Tibial nerve (tissue), 4 donors: ENCODE measurements around the gene WFIKKN1. TPM values are rescaled to one million over a fixed set of nuclear protein-coding genes. Genes with fewer than 3 reads are reported as not detected.

ENCODE experiments used
- DNase-seq, 2 donors: peaks; one replicate each; pipeline ENCODE4 v3.0.0-alpha.2; 2019; ENCODE audit warnings: low spot score in 2 of 2
- H3K27ac ChIP-seq, 4 donors: fragments of 200-600 bp; sonication (generic) in 3 of 4; one replicate each; pipeline ENCODE4 v1.5.1; 2017 to 2019; ENCODE audit warnings: mild to moderate bottlenecking in 1 of 4
- H3K27me3 ChIP-seq, 2 donors: fragments of 200-600 bp; sonication (generic) in 1 of 2; one replicate each; pipeline versions ENCODE4 v1.5.1 to v1.6.0; 2017 to 2019
- H3K36me3 ChIP-seq, 3 donors: fragments of 200-600 bp; sonication (generic); one replicate each; pipeline ENCODE4 v1.5.1; 2018 to 2019
- H3K4me1 ChIP-seq, 4 donors: fragments of 200-600 bp; sonication (generic) in 3 of 4; one replicate each; pipeline ENCODE4 v1.5.1; 2017 to 2019
- H3K4me3 ChIP-seq, 4 donors: fragments of 200-600 bp; sonication (generic) in 3 of 4; one replicate each; pipeline ENCODE4 v1.5.1; 2017 to 2019; ENCODE audit warnings: mild to moderate bottlenecking in 1 of 4, moderate library complexity in 1 of 4
- H3K9me3 ChIP-seq, 4 donors: fragments of 200-600 bp; sonication (generic) in 3 of 4; one replicate each; pipeline ENCODE4 v1.5.1; 2017 to 2019
- EP300 ChIP-seq, 2 donors: sonication (generic); formaldehyde crosslinking; IDR thresholded peaks; one replicate each; pipeline ENCODE4 v1.6.1; 2017; ENCODE audit warnings: antibody characterized with exemption in 2 of 2, mild to moderate bottlenecking in 1 of 2
- POLR2A ChIP-seq, 2 donors: fragments of 450-650 bp; IDR thresholded peaks; one replicate each; pipeline ENCODE4 v1.6.1; 2017; ENCODE audit warnings: antibody characterized with exemption in 2 of 2, mild to moderate bottlenecking in 2 of 2, moderate library complexity in 2 of 2
- WGBS, 2 donors: methylation state at CpG; one replicate each; pipeline ENCODE4 v1.1.5; 2018; 5-methylcytosine and 5-hydroxymethylcytosine counted together
- total RNA-seq, 4 donors: library from RNA; depleted of rRNA; stranded (reverse); fragments of >200 nt; gene quantifications; one replicate each; pipeline ENCODE4 v1.1.0, GENCODE V29; 2016
- TF ChIP-seq, protein P1 (sequence below), 5 experiments: fragments of 200-600 bp in 3 of 5; fragments of 450-650 bp in 2 of 5; sonication (generic) in 3 of 5; IDR thresholded peaks; one replicate each; pipeline ENCODE4 v1.5.1; 2016 to 2019; ENCODE audit warnings: antibody characterized with exemption in 5 of 5, mild to moderate bottlenecking in 3 of 5, moderate library complexity in 2 of 5

Gene WFIKKN1
- total RNA-seq, 4 donors from 2014 or later, result 0.66 to 3.9 (median 1.8) TPM

DNA sequence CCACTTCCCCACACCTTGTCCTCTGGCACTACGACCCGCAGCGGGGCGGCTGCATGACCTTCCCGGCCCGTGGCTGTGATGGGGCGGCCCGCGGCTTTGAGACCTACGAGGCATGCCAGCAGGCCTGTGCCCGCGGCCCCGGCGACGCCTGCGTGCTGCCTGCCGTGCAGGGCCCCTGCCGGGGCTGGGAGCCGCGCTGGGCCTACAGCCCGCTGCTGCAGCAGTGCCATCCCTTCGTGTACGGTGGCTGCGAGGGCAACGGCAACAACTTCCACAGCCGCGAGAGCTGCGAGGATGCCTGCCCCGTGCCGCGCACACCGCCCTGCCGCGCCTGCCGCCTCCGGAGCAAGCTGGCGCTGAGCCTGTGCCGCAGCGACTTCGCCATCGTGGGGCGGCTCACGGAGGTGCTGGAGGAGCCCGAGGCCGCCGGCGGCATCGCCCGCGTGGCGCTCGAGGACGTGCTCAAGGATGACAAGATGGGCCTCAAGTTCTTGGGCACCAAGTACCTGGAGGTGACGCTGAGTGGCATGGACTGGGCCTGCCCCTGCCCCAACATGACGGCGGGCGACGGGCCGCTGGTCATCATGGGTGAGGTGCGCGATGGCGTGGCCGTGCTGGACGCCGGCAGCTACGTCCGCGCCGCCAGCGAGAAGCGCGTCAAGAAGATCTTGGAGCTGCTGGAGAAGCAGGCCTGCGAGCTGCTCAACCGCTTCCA, 2.7 kb downstream of the WFIKKN1 start:
- WGBS, 2 donors, result 97 to 98% methylated on average over 21 to 35 of the region's 74 CpGs
- Histone ChIP-seq H3K36me3 (peaks cover 0 to 33% (median 4%) of the 10 kb centered on the region in 3 donors), H3K4me1 (peaks cover 0 to 63% (median 44%) of the 10 kb centered on the region in 4 donors), H3K9me3 (no peaks in the 10 kb centered on the region), H3K4me3 (no peak overlapping the region), H3K27ac (no peak overlapping the region), H3K27me3 (no peaks in the 10 kb centered on the region)
- no peak for DNase-seq
- TF ChIP-seq EP300 (IDR thresholded peaks at IDR 0.05) (no peak), POLR2A (IDR thresholded peaks at IDR 0.05) (no peak)
- TF ChIP-seq, protein P1, sequence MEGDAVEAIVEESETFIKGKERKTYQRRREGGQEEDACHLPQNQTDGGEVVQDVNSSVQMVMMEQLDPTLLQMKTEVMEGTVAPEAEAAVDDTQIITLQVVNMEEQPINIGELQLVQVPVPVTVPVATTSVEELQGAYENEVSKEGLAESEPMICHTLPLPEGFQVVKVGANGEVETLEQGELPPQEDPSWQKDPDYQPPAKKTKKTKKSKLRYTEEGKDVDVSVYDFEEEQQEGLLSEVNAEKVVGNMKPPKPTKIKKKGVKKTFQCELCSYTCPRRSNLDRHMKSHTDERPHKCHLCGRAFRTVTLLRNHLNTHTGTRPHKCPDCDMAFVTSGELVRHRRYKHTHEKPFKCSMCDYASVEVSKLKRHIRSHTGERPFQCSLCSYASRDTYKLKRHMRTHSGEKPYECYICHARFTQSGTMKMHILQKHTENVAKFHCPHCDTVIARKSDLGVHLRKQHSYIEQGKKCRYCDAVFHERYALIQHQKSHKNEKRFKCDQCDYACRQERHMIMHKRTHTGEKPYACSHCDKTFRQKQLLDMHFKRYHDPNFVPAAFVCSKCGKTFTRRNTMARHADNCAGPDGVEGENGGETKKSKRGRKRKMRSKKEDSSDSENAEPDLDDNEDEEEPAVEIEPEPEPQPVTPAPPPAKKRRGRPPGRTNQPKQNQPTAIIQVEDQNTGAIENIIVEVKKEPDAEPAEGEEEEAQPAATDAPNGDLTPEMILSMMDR (IDR thresholded peaks at IDR 0.05), result no peak

GRCh38 chr16:634051-634670, 3.4 kb downstream of the WFIKKN1 start:
- H3K4me1 ChIP-seq, result peaks cover 0 to 56% (median 41%) of the 10 kb centered on the region in 4 donors
- 76 to 88% methylated on average over 14 to 18 of the region's 22 CpGs for WGBS, 2 donors

DNA sequence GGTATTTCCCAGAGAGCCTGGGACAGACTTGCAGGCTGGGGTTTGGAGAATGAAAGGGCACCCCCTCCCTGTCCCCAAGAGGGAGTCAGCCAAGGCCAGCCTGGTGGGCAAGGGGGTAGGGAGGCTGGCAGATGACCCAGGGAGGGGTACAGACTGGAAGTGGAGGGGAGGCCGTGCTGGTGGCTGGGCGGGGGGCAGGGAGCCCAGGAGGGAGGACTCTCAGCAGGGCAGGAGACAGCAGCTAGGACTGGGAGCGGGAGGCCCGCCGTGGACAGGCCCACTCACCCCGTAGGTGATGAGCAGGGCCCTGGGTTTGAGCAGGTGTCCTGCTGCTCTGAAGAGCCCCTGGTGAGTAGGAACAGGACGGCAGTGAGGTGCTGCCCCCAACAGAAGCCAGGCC, 4.2 kb downstream of the WFIKKN1 start:
- WGBS, 2 donors, result 81 to 92% methylated on average over 6 to 7 of the region's 7 CpGs
- peaks cover 0 to 48% (median 33%) of the 10 kb centered on the region in 4 donors for H3K4me1 ChIP-seq

More at GRCh38 chr16:634051-634670, 3.4 kb downstream of the WFIKKN1 start:
- TF ChIP-seq, protein P1 (IDR thresholded peaks at IDR 0.05), result no peak
- TF ChIP-seq POLR2A (IDR thresholded peaks at IDR 0.05), result no peak
- no peak for TF ChIP-seq EP300 (IDR thresholded peaks at IDR 0.05)
- H3K27ac ChIP-seq, result no peak overlapping the region
- H3K4me3 ChIP-seq, result no peak overlapping the region
- no peaks in the 10 kb centered on the region for H3K9me3 ChIP-seq
- H3K27me3 ChIP-seq, result no peaks in the 10 kb centered on the region
- DNase-seq, result no peak
- H3K36me3 ChIP-seq, result peaks cover 0 to 28% (median 4%) of the 10 kb centered on the region in 3 donors

GRCh38 chr16:635573-636205, 4.9 kb downstream of the WFIKKN1 start:
- Histone ChIP-seq H3K4me1 (peaks cover 0 to 41% (median 26%) of the 10 kb centered on the region in 4 donors), H3K27ac (peak overlapping the region; percentile 92 to 100 (median 96)), H3K4me3 (peak overlapping the region; percentile 63 to 94 (median 90)), H3K27me3 (no peaks in the 10 kb centered on the region), H3K36me3 (peaks cover 0 to 28% (median 4%) of the 10 kb centered on the region in 3 donors), H3K9me3 (no peaks in the 10 kb centered on the region)
- no peak for DNase-seq
- no peak for TF ChIP-seq POLR2A (IDR thresholded peaks at IDR 0.05)
- TF ChIP-seq, protein P1 (IDR thresholded peaks at IDR 0.05), result no peak
- no peak for TF ChIP-seq EP300 (IDR thresholded peaks at IDR 0.05)
- WGBS, 2 donors, result 2 to 22% methylated on average over 9 to 21 of the region's 55 CpGs

More for the DNA sequence above, 4.2 kb downstream of the WFIKKN1 start:
- Histone ChIP-seq H3K4me3 (peak overlapping the region in 3 of 4 donors; percentile 90 to 94 (median 91)), H3K27me3 (no peaks in the 10 kb centered on the region), H3K36me3 (peaks cover 0 to 28% (median 4%) of the 10 kb centered on the region in 3 donors), H3K27ac (peak overlapping the region in 2 of 4 donors; percentile 92 to 100), H3K9me3 (no peaks in the 10 kb centered on the region)
- DNase-seq, result no peak
- no peak for TF ChIP-seq EP300 (IDR thresholded peaks at IDR 0.05)
- no peak for TF ChIP-seq POLR2A (IDR thresholded peaks at IDR 0.05)
- TF ChIP-seq, protein P1 (IDR thresholded peaks at IDR 0.05), result no peak
